ENCODE data around the gene GALK2.
"Not testable (repeated sequence)": the region's sequence is repeated elsewhere in the genome, so short reads cannot be mapped to it uniquely, and the experiment has no call there.

The GALK2 gene

DNA sequence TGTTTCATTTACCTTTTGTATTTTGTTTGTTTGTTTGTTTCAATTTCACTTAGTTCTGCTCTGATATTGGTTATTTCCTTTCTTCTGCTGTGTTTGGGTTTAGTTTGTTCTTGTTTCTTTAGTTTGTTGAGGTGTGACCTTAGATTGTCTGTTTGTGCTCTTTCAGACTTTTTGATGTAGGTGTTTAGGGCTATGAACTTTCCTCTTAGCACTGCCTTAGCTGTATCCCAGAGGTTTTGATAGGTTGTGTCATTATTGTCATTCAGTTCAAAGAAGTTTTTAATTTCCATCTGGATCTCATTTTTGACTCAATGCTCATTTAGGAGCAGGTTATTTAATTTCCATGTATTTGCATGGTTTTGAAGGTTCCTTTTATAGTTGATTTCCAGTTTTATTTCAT lies 38.1 kb downstream of the GALK2 start:
- not testable (repeated sequence) for H3K27ac ChIP-seq, H3K4me3 ChIP-seq

- H3K27ac ChIP-seq, result no peak overlapping the region
- no peak overlapping the region for H3K4me3 ChIP-seq
Measured at GRCh38 chr15:49212897-49213296, 42.9 kb downstream of the GALK2 start.

GRCh38 chr15:49215768-49216739 lies 46.0 kb downstream of the GALK2 start:
- H3K4me3 ChIP-seq, result no peak overlapping the region

GRCh38 chr15:49223536-49224274 lies 53.7 kb downstream of the GALK2 start:
- Histone ChIP-seq H3K27ac (no peak overlapping the region), H3K4me3 (no peak overlapping the region)

More at GRCh38 chr15:49215768-49216739, 46.0 kb downstream of the GALK2 start:
- H3K27ac ChIP-seq, result no peak overlapping the region

GRCh38 chr15:49225572-49226281 lies 55.7 kb downstream of the GALK2 start:
- Histone ChIP-seq H3K4me3 (no peak overlapping the region), H3K27ac (no peak overlapping the region)

- no peak overlapping the region for H3K27ac ChIP-seq
- H3K4me3 ChIP-seq, result no peak overlapping the region
Measured at GRCh38 chr15:49227602-49228001, 57.6 kb downstream of the GALK2 start.

- no peak overlapping the region for H3K4me3 ChIP-seq
- no peak overlapping the region for H3K27ac ChIP-seq
Measured at GRCh38 chr15:49229922-49230321, 59.9 kb downstream of the GALK2 start.

DNA sequence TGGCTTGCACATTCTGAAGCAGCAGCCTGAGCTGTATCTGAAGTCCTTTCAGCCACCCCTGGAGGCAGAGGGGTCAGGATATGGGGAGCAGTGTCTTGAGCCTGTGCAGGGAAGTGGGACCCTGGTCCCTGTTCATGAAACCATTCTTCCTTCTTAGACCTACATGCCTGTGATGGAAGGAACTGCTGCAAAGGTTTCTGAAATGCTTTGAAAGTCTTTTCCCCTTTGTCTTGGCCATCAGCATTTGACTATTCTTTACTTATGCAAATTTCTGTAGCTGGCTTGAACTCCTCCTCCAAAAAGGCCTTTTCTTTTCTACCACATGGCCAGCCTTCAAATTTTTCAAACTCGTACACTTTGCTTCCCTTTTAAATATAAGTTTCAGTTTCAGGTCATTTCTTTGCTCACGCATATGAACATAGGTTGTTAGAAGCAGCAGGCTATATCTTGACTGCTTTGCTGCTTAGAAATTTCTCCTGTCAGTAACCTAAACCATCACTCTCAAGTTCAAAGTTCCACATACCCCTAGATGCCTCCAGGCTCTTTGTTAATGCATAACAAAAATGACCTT lies 62.3 kb downstream of the GALK2 start:
- no peak overlapping the region for H3K27ac ChIP-seq
- H3K4me3 ChIP-seq, result no peak overlapping the region

DNA sequence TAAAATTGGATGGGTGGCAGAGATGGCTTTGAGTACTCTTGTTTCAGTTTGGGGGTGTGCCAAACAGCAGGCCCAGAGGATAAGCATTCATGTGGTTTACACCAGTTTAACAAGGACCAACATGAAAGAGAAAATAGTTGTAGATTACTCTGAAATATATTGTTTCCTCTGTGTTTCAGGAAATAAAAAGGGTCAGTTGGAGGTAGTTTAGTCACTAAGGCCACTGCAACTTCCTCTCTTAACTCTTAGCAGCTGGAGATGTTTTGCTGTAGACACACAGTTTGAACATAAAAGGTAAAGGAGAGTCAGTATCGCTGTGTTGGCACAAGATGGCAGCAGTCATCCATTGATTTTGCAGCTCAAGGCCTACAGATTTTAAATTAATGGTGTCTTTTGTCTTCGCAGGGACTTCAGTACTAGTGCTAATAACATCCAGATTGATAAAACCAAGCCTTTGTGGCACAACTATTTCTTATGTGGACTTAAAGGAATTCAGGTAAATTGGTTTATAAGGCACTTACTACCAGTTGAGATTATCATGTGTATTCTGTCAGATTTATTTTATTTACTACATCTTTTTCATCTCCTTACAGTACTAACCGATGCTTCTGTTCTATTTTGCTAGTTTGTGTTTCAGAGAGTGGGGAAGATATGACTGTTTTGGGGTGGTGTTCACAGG lies 65.5 kb downstream of the GALK2 start:
- H3K4me3 ChIP-seq, result no peak overlapping the region
- peak overlapping the region in 5 of 21 experiments; percentile 8 to 51 (median 18) for H3K27ac ChIP-seq

DNA sequence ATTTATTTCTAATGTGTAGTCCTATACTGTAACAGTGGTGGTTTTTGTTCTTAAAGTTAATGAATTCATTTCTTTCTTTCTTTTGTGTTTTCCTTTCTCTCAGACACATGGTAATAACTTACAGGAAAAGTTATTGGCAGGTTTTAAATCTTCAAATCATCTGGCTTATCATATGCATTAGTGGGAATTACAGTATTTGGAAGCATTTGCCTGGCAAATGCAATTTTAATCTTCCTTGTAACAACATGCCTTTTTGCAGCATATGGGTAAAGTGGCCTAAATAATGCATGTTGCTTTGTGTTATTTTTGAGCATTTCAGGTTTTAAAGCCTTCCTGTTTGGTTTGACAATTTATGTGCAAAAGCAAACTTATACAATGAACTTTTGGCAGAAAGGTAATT lies 66.8 kb downstream of the GALK2 start:
- Histone ChIP-seq H3K27ac (no peak overlapping the region), H3K4me3 (no peak overlapping the region)

GRCh38 chr15:49238342-49238741 lies 68.3 kb downstream of the GALK2 start:
- no peak overlapping the region for H3K27ac ChIP-seq

GRCh38 chr15:49239105-49239504 lies 69.1 kb downstream of the GALK2 start:
- H3K27ac ChIP-seq, result no peak overlapping the region

More at GRCh38 chr15:49238342-49238741, 68.3 kb downstream of the GALK2 start:
- H3K4me3 ChIP-seq, result no peak overlapping the region

DNA sequence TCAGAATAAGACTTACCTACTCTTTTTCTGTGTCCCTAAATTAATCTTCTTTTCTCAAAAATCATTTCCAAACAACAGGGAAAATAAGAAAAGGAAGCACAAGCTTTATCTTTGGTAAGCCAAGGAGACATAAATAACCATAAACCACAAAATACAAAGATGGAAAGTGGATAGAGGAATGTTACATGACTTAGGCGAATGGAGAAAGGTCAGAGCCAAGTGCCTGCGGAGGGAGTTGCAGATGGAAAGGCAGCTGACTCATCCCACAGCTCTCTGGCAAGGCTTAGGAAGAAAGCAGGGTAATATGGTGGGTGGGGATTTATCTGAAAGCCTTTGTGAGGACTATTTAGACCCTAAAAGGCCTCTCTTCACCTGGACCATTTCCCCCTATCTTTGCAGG lies 72.8 kb downstream of the GALK2 start:
- H3K4me3 ChIP-seq, result no peak overlapping the region
- peak overlapping the region in 4 of 21 experiments; percentile 1 to 39 (median 34) for H3K27ac ChIP-seq

More at GRCh38 chr15:49239105-49239504, 69.1 kb downstream of the GALK2 start:
- H3K4me3 ChIP-seq, result no peak overlapping the region

- Histone ChIP-seq H3K27ac (peak overlapping the region in 3 of 21 experiments; percentile 9 to 13 (median 13)), H3K4me3 (no peak overlapping the region)
Measured at GRCh38 chr15:49247556-49248110, 77.6 kb downstream of the GALK2 start.

DNA sequence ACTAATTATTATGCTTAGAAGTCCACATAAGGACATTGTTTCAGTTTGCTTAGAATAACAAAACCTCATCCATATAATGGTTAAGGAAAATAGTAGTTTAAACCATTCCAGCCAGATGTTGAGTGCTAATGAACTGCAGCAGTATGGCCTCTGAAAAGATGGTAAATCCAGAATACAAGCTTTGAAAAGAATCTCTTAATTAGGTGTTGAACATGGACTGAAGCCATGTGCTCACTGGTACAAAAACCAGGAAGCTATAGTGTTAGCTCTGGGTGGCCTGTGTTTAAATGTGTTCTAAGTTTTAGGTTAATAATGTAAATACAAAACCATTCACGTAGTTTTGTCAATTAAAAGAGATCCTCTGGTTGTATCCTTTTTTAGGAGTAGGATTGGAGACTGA lies 78.2 kb downstream of the GALK2 start:
- peak overlapping the region in 2 of 21 experiments; percentile 7 to 13 for H3K27ac ChIP-seq

GRCh38 chr15:49255966-49256759 lies 86.1 kb downstream of the GALK2 start:
- Histone ChIP-seq H3K4me3 (no peak overlapping the region), H3K27ac (no peak overlapping the region)

More for the DNA sequence above, 78.2 kb downstream of the GALK2 start:
- H3K4me3 ChIP-seq, result no peak overlapping the region

- not testable (repeated sequence) for H3K27ac ChIP-seq, H3K4me3 ChIP-seq
Measured at GRCh38 chr15:49265117-49265516, 95.1 kb downstream of the GALK2 start.

GRCh38 chr15:49265911-49266310 lies 95.9 kb downstream of the GALK2 start:
- H3K4me3 ChIP-seq, result no peak overlapping the region
- no peak overlapping the region for H3K27ac ChIP-seq
